Small intestine (tissue), 7 donors: ENCODE results near the gene KCTD14. TPM values are rescaled to one million over a fixed set of nuclear protein-coding genes. Genes with fewer than 3 reads are reported as not detected.
"Not testable (repeated sequence)": the region's sequence is repeated elsewhere in the genome, so short reads cannot be mapped to it uniquely, and the experiment has no call there.

Source experiments
- DNase-seq, 2 donors: peaks; one replicate each; pipeline versions ENCODE4 v3.0.0 to v3.0.0-alpha.2; 2013
- FAIRE-seq: peaks from 2 replicates; lab custom pipeline; 2012; peaks lifted over from hg19 to GRCh38; lab: Jason Lieb, UNC
- H3K27ac ChIP-seq, 3 donors: one replicate each; pipeline ENCODE4 v1.5.1; 2013; ENCODE audit warnings: low read length in 2 of 3, mild to moderate bottlenecking in 2 of 3, control low read depth in 1 of 3, inconsistent platforms in 1 of 3, low read depth in 1 of 3, moderate library complexity in 1 of 3
- H3K27me3 ChIP-seq, 3 donors: one replicate each; pipeline ENCODE4 v1.6.1; 2013; ENCODE audit warnings: low read length in 3 of 3, inconsistent platforms in 1 of 3; ENCODE audit not compliant: control insufficient read depth in 3 of 3, insufficient read depth in 3 of 3
- H3K36me3 ChIP-seq, 3 donors: one replicate each; pipeline ENCODE4 v1.6.1; 2013; ENCODE audit warnings: low read length in 3 of 3, inconsistent platforms in 1 of 3, low read depth in 1 of 3, mild to moderate bottlenecking in 1 of 3, moderate library complexity in 1 of 3; ENCODE audit not compliant: control insufficient read depth in 3 of 3, insufficient read depth in 2 of 3
- H3K4me1 ChIP-seq, 3 donors: one replicate each; pipeline ENCODE4 v1.6.1; 2013; ENCODE audit warnings: low read length in 2 of 3, inconsistent platforms in 1 of 3, low read depth in 1 of 3, mild to moderate bottlenecking in 1 of 3, moderate library complexity in 1 of 3; ENCODE audit not compliant: control insufficient read depth in 3 of 3, insufficient read depth in 2 of 3
- H3K4me3 ChIP-seq, 3 donors: one replicate each; pipeline ENCODE4 v1.5.1; 2013; ENCODE audit warnings: low read length in 3 of 3, control low read depth in 1 of 3, inconsistent platforms in 1 of 3, low read depth in 1 of 3, mild to moderate bottlenecking in 1 of 3, moderate library complexity in 1 of 3
- H3K9me3 ChIP-seq, 2 donors: one replicate each; pipeline ENCODE4 v1.6.1; 2013; ENCODE audit warnings: low read depth in 1 of 2, low read length in 1 of 2; ENCODE audit not compliant: control insufficient read depth in 2 of 2, insufficient read depth in 1 of 2
- WGBS, 3 donors: extraction: QIAGEN DNeasy Blood & Tissue Kit; methylation state at CpG; one replicate each; pipeline ENCODE4 v1.1.7; 2013; 5-methylcytosine and 5-hydroxymethylcytosine counted together
- polyA plus RNA-seq, 4 donors: library from polyadenylated mRNA; stranded (reverse) in 3 of 4; unstranded in 1 of 4; fragments of 200-250 nt in 3 of 4; fragments of 120-200 nt in 1 of 4; gene quantifications; one replicate each; pipeline versions ENCODE4 v1.2.1 to v1.2.3, GENCODE V29; 2013
- donor health status: healthy with polysubstance abuse.
- donor health status: control.
- donor health status: control.
- donor health status: Bipolar disorder and iron deficiency.
- donor health status: healthy.

The KCTD14 gene
- polyA plus RNA-seq, 4 donors: 2.5 to 11.1 (median 5.2) TPM

DNA sequence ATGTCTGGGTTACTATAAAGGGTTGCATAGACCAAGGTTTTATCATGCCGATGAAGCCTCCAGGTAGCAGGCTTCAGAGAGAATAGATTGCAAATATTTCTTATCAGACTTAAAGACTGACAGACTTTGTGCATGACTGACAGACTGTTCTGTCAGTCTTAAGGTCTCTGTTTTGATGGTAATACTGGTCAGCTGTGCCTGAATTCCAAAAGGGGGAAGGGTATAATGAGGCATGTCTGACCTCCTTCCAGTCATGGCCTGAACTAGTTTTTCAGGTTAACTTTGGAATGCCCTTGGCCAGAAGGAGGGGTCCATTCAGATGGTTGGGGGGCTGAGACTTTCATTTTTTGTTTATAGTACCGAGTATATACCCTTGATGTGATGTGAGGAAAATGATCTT lies 4.7 kb upstream of the KCTD14 start:
- Histone ChIP-seq H3K4me3 (no peak overlapping the region), H3K4me1 (peaks cover 0 to 8% (median 2%) of the 10 kb centered on the region in 3 donors), H3K27me3 (no peaks in the 10 kb centered on the region), H3K36me3 (no peaks in the 10 kb centered on the region), H3K9me3 (no peaks in the 10 kb centered on the region), H3K27ac (no peak overlapping the region)
- 87 to 94% (median 92%) methylated on average over 2 of the region's 2 CpGs for WGBS, 3 donors
- DNase-seq (no peak), FAIRE-seq (no peak)

DNA sequence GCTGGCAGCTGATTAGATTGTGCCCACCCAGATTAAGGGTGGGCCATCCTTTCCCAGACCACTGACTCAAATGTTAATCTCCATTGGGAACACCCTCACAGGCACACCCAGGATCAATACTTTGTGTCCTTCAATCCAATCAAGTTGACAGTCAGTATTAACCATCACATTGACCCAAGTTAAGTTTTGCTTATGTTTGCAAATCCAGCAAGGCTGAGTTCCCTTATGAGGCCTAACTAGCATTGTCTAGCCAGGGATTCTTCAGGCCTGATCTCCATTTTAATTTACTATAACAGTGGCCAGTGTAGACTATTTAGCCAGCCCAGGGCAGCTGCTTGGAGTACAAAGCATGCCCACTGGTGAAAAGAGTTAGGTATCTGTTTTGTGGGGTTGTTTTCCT lies 2.3 kb upstream of the KCTD14 start:
- H3K4me1 ChIP-seq: peaks cover 0 to 4% (median 0%) of the 10 kb centered on the region in 3 donors
- no peak for FAIRE-seq
- H3K27me3 ChIP-seq: no peaks in the 10 kb centered on the region
- H3K4me3 ChIP-seq: no peak overlapping the region
- no peak for DNase-seq
- no peak overlapping the region for H3K27ac ChIP-seq
- no peaks in the 10 kb centered on the region for H3K36me3 ChIP-seq
- H3K9me3 ChIP-seq: no peaks in the 10 kb centered on the region

- no peak for DNase-seq
- FAIRE-seq: no peak
- Histone ChIP-seq H3K36me3 (no peaks in the 10 kb centered on the region), H3K27ac (peak overlapping the region in 1 of 3 donors; percentile 65), H3K4me3 (peak overlapping the region in 2 of 3 donors; percentile 52 to 69), H3K4me1 (no peaks in the 10 kb centered on the region), H3K9me3 (no peaks in the 10 kb centered on the region), H3K27me3 (no peaks in the 10 kb centered on the region)
- WGBS, 3 donors: 48 to 71% (median 57%) methylated on average over 6 to 7 of the region's 7 CpGs
These were observed 350 bp upstream of the KCTD14 start for GRCh38 chr11:78023426-78023825.

- Histone ChIP-seq H3K9me3 (no peaks in the 10 kb centered on the region), H3K36me3 (peaks cover 0 to 5% (median 0%) of the 10 kb centered on the region in 3 donors), H3K4me1 (no peaks in the 10 kb centered on the region), H3K4me3 (no peak overlapping the region), H3K27me3 (no peaks in the 10 kb centered on the region), H3K27ac (peak overlapping the region in 1 of 3 donors; percentile 65)
- FAIRE-seq (no peak), DNase-seq (no peak)
- 51 to 82% (median 61%) methylated on average over 6 of the region's 6 CpGs for WGBS, 3 donors
These were observed 1.5 kb downstream of the KCTD14 start for GRCh38 chr11:78021611-78022010.

- no peaks in the 10 kb centered on the region for H3K27me3 ChIP-seq
- H3K27ac ChIP-seq: no peak overlapping the region
- no peak overlapping the region for H3K4me3 ChIP-seq
- DNase-seq: no peak
- WGBS, 3 donors: 34 to 36% (median 35%) methylated on average over 3 of the region's 3 CpGs
- H3K36me3 ChIP-seq: peaks cover 0 to 7% (median 0%) of the 10 kb centered on the region in 3 donors
- no peaks in the 10 kb centered on the region for H3K9me3 ChIP-seq
- no peak for FAIRE-seq
- no peaks in the 10 kb centered on the region for H3K4me1 ChIP-seq
These were observed 2.8 kb downstream of the KCTD14 start for GRCh38 chr11:78020246-78020645.

DNA sequence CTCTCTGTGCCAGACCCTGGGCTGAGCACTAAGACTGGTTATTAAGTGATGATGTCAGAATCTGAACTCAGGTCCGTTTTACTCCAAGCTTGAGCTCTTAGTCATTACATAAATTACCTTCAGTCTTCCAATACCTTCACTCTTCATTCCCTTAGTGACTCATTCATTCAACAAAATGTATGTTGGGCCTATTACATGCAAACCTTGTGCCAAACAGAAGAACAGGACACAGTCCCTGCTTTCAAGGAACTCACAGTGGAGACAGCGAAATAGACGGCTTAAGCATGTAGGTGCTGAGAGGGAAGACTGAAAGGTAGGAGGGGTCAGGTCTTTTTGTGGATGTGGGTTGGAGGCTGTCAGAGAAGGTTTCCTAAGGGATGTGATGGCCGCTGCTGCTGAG lies 3.3 kb downstream of the KCTD14 start:
- no peaks in the 10 kb centered on the region for H3K9me3 ChIP-seq
- H3K27ac ChIP-seq: no peak overlapping the region
- no peaks in the 10 kb centered on the region for H3K4me1 ChIP-seq
- FAIRE-seq (no peak), DNase-seq (peak in 1 of 2 donors; percentile 21)
- no peaks in the 10 kb centered on the region for H3K27me3 ChIP-seq
- WGBS, 3 donors: 48 to 60% (median 58%) methylated on average over 4 of the region's 4 CpGs
- H3K4me3 ChIP-seq: no peak overlapping the region
- peaks cover 0 to 7% (median 0%) of the 10 kb centered on the region in 3 donors for H3K36me3 ChIP-seq

- H3K36me3 ChIP-seq: peaks cover 0 to 7% (median 0%) of the 10 kb centered on the region in 3 donors
- DNase-seq: no peak
- H3K4me3 ChIP-seq: no peak overlapping the region
- H3K27ac ChIP-seq: no peak overlapping the region
- no peaks in the 10 kb centered on the region for H3K27me3 ChIP-seq
- no peak for FAIRE-seq
- no peaks in the 10 kb centered on the region for H3K9me3 ChIP-seq
- H3K4me1 ChIP-seq: no peaks in the 10 kb centered on the region
- WGBS, 3 donors: 88 to 100% (median 94%) methylated on average over 1 of the region's 1 CpG
These were observed 7.2 kb downstream of the KCTD14 start for GRCh38 chr11:78015878-78016277.

DNA sequence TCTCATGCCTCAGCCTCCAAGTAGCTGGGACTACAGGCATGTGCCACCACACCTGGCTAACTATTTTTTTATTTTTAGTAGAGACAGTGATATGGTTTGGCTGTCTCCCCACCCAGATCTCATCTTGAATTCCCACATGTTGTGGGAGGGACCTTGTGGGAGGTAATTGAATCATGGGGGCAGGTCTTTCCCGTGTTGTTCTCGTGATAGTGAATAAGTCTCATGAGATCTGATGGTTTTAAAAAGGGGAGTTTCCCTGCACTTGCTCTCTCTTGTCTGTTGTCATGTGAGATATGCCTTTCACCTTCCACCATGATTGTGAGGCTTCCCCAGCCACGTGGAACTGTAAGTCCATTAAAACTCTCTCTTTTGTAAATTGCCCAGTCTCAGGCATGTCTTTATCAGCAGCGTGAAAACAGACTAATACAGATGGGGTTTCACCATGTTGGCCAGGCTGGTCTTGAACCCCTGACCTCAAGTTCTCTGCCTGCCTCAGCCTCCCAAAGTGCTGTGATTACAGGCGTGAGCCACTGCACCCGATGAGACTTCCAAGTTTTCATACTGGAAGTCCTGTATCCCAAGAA lies 8.0 kb downstream of the KCTD14 start:
- FAIRE-seq, H3K4me3 ChIP-seq: not testable (repeated sequence)
- 81 to 86% (median 82%) methylated on average over 6 of the region's 6 CpGs for WGBS, 3 donors

GRCh38 chr11:78011301-78011700 lies 11.8 kb downstream of the KCTD14 start:
- Histone ChIP-seq H3K9me3 (no peaks in the 10 kb centered on the region), H3K36me3 (no peaks in the 10 kb centered on the region), H3K4me1 (no peaks in the 10 kb centered on the region), H3K4me3 (no peak overlapping the region), H3K27me3 (no peaks in the 10 kb centered on the region), H3K27ac (no peak overlapping the region)
- no peak for FAIRE-seq
- no peak for DNase-seq
- WGBS, 3 donors: 30 to 68% (median 42%) methylated on average over 2 of the region's 2 CpGs

More for the DNA sequence above, 8.0 kb downstream of the KCTD14 start:
- not testable (repeated sequence) for H3K36me3 ChIP-seq, H3K4me1 ChIP-seq, DNase-seq, H3K27me3 ChIP-seq, H3K9me3 ChIP-seq, H3K27ac ChIP-seq
